ENCODE data around the gene ATG5.

The ATG5 gene

DNA sequence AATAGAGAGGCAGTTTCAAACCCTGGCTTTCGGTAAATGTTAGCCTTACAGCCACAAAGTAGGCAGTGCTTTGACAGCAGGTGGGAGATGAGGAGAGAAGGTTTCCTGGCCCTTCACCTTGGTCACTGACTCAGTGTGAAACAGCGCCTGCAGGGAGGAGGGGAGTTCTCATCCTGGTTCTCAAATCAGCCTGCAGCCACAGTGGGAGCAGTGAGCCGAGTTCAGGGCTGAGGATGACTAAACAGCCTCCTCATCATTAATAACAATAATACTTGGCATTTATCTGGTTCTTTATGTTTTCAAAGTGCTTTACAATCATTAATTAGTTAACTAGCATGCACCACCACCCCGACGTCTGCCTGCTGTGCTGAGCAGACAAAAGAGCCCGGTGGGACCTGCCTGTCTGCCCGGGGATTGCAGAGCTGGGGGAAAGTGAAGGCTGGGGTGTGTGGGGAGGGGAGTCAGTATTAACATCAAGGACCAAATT is 179.8 kb downstream of the ATG5 start:
- Histone ChIP-seq H4K91ac (ENCODE audit: low read depth, low read length) (no peak overlapping the region), H3K79me2 (ENCODE audit: control insufficient read depth, insufficient read depth, low read length, poor library complexity) (no peaks in the 10 kb centered on the region), H3K9me3 (ENCODE audit: insufficient read depth, low read depth, low read length) (no peaks in the 10 kb centered on the region), H3K36me3 (ENCODE audit: control insufficient read depth in 1 of 2, insufficient read depth in 2 of 2, low read length in 2 of 2) (no peaks in the 10 kb centered on the region), H3K9ac (ENCODE audit: low read length) (no peak overlapping the region), H3K14ac (ENCODE audit: low read length) (no peak overlapping the region), H3K79me1 (ENCODE audit: low read length) (no peaks in the 10 kb centered on the region), H3K27ac (ENCODE audit: low read depth, low read length) (no peak overlapping the region), H2AK5ac (ENCODE audit: low read length) (no peak overlapping the region), H3K18ac (ENCODE audit: low read length) (no peak overlapping the region), H3K4me3 (ENCODE audit: low read depth, low read length) (no peak overlapping the region), H3K4ac (ENCODE audit: low read depth, low read length) (no peak overlapping the region), H3K23ac (ENCODE audit: low read length) (no peak overlapping the region), H4K8ac (ENCODE audit: low read depth, low read length) (no peak overlapping the region), H2BK5ac (ENCODE audit: low read depth, low read length, poor library complexity) (no peak overlapping the region), H2BK12ac (ENCODE audit: low read length) (no peak overlapping the region), H3K4me1 (ENCODE audit: control insufficient read depth in 1 of 2, insufficient read depth in 2 of 2, low read length in 2 of 2) (peaks cover 0 to 2% of the 10 kb centered on the region in 2 experiments), H2BK120ac (ENCODE audit: insufficient read depth, low read length, poor library complexity) (no peak overlapping the region), H3K27me3 (ENCODE audit: insufficient read depth, low read length) (no peaks in the 10 kb centered on the region), H2AFZ (ENCODE audit: insufficient read depth, low read length, poor library complexity) (no peak overlapping the region), H3K4me2 (ENCODE audit: low read length) (no peak overlapping the region), H4K12ac (ENCODE audit: low read depth, low read length) (no peak overlapping the region)
- no peak for DNase-seq
- WGBS (ENCODE audit: extremely low coverage, insufficient coverage, insufficient read length): no CpG with 5 or more reads among the region's 7 CpGs

DNA sequence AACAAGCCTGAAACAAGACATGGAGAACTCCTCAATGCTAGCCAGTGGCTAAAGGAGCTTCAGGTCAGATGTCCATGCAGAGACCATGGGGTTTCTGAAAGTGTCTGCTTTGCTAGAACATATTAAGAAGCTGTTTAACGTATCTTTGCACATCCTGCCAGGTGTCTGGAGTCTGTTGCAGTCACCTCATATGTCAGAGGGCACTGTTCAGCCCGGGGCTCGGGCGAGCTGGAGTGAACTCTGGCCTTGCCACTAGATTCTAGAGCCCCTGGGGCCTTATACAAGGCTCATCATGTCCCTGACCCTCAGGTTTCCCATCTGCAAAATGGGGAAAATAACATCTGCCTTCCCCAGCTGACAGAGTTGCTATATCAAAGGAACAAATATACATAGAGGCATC is 180.4 kb downstream of the ATG5 start:
- Histone ChIP-seq H3K4me2 (ENCODE audit: low read length) (no peak overlapping the region), H3K27me3 (ENCODE audit: insufficient read depth, low read length) (no peaks in the 10 kb centered on the region), H3K9ac (ENCODE audit: low read length) (no peak overlapping the region), H4K8ac (ENCODE audit: low read depth, low read length) (no peak overlapping the region), H2AFZ (ENCODE audit: insufficient read depth, low read length, poor library complexity) (no peak overlapping the region), H3K79me1 (ENCODE audit: low read length) (no peaks in the 10 kb centered on the region), H3K4me3 (ENCODE audit: low read depth, low read length) (no peak overlapping the region), H4K91ac (ENCODE audit: low read depth, low read length) (no peak overlapping the region), H3K4me1 (ENCODE audit: control insufficient read depth in 1 of 2, insufficient read depth in 2 of 2, low read length in 2 of 2) (peaks cover 0 to 2% of the 10 kb centered on the region in 2 experiments), H3K14ac (ENCODE audit: low read length) (no peak overlapping the region), H2BK120ac (ENCODE audit: insufficient read depth, low read length, poor library complexity) (no peak overlapping the region), H3K27ac (ENCODE audit: low read depth, low read length) (no peak overlapping the region), H3K18ac (ENCODE audit: low read length) (no peak overlapping the region), H2BK12ac (ENCODE audit: low read length) (no peak overlapping the region), H2BK5ac (ENCODE audit: low read depth, low read length, poor library complexity) (no peak overlapping the region), H2AK5ac (ENCODE audit: low read length) (no peak overlapping the region), H3K9me3 (ENCODE audit: insufficient read depth, low read depth, low read length) (no peaks in the 10 kb centered on the region), H3K4ac (ENCODE audit: low read depth, low read length) (no peak overlapping the region), H4K12ac (ENCODE audit: low read depth, low read length) (no peak overlapping the region), H3K36me3 (ENCODE audit: control insufficient read depth in 1 of 2, insufficient read depth in 2 of 2, low read length in 2 of 2) (no peaks in the 10 kb centered on the region), H3K23ac (ENCODE audit: low read length) (no peak overlapping the region), H3K79me2 (ENCODE audit: control insufficient read depth, insufficient read depth, low read length, poor library complexity) (no peaks in the 10 kb centered on the region)
- no peak for DNase-seq
- WGBS (ENCODE audit: extremely low coverage, insufficient coverage, insufficient read length): no CpG with 5 or more reads among the region's 4 CpGs

- no peak overlapping the region for H4K12ac ChIP-seq (ENCODE audit: low read depth, low read length)
- no peak overlapping the region for H3K23ac ChIP-seq (ENCODE audit: low read length)
- H2AFZ ChIP-seq (ENCODE audit: insufficient read depth, low read length, poor library complexity): no peak overlapping the region
- H3K36me3 ChIP-seq (ENCODE audit: control insufficient read depth in 1 of 2, insufficient read depth in 2 of 2, low read length in 2 of 2): no peaks in the 10 kb centered on the region
- no peaks in the 10 kb centered on the region for H3K9me3 ChIP-seq (ENCODE audit: insufficient read depth, low read depth, low read length)
- no peak overlapping the region for H3K4me3 ChIP-seq (ENCODE audit: low read depth, low read length)
- no peak for DNase-seq
- no peak overlapping the region for H2BK5ac ChIP-seq (ENCODE audit: low read depth, low read length, poor library complexity)
- H3K9ac ChIP-seq (ENCODE audit: low read length): no peak overlapping the region
- H3K27ac ChIP-seq (ENCODE audit: low read depth, low read length): no peak overlapping the region
- no peak overlapping the region for H3K18ac ChIP-seq (ENCODE audit: low read length)
- no peak overlapping the region for H3K4me2 ChIP-seq (ENCODE audit: low read length)
- H4K91ac ChIP-seq (ENCODE audit: low read depth, low read length): no peak overlapping the region
- H2BK12ac ChIP-seq (ENCODE audit: low read length): no peak overlapping the region
- no peaks in the 10 kb centered on the region for H3K27me3 ChIP-seq (ENCODE audit: insufficient read depth, low read length)
- H2AK5ac ChIP-seq (ENCODE audit: low read length): no peak overlapping the region
- H3K79me2 ChIP-seq (ENCODE audit: control insufficient read depth, insufficient read depth, low read length, poor library complexity): no peaks in the 10 kb centered on the region
- no peak overlapping the region for H4K8ac ChIP-seq (ENCODE audit: low read depth, low read length)
- H3K79me1 ChIP-seq (ENCODE audit: low read length): no peaks in the 10 kb centered on the region
- H3K4me1 ChIP-seq (ENCODE audit: control insufficient read depth in 1 of 2, insufficient read depth in 2 of 2, low read length in 2 of 2): peaks cover 0 to 2% of the 10 kb centered on the region in 2 experiments
- H2BK120ac ChIP-seq (ENCODE audit: insufficient read depth, low read length, poor library complexity): no peak overlapping the region
- H3K4ac ChIP-seq (ENCODE audit: low read depth, low read length): no peak overlapping the region
- WGBS (ENCODE audit: extremely low coverage, insufficient coverage, insufficient read length): no CpG with 5 or more reads among the region's 12 CpGs
- H3K14ac ChIP-seq (ENCODE audit: low read length): no peak overlapping the region
These were observed 181.9 kb downstream of the ATG5 start for GRCh38 chr6:106143665-106144064.

DNA sequence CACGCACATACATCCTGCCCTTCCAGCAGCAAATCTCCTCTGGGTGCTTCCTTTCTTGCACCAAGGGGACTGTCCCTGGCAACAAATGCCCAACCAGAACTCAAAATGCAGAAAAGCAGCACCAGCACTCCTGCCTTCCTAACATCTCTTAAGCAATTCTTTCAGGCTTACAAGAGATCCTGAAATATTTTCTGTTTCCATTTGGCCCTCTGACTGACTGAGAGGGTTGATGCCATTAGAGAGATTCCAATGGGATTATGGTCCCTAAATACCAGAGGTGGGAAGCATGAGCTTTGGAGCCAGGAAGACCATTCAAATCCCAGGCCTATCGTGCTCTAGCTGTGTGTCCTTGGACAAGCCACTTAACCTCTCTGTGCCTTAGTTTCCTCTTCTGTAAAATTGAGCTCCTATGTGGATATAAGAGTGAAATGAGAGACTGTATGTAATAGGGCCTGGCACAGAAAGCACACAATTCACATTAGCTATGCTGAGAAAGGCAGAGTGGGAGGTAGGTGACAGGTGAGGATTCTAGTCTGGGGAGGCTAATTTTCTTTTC is 182.6 kb downstream of the ATG5 start:
- Histone ChIP-seq H2AFZ (ENCODE audit: insufficient read depth, low read length, poor library complexity) (no peak overlapping the region), H3K27ac (ENCODE audit: low read depth, low read length) (no peak overlapping the region), H3K4me1 (ENCODE audit: control insufficient read depth in 1 of 2, insufficient read depth in 2 of 2, low read length in 2 of 2) (peaks cover 0 to 2% of the 10 kb centered on the region in 2 experiments), H4K8ac (ENCODE audit: low read depth, low read length) (no peak overlapping the region), H3K27me3 (ENCODE audit: insufficient read depth, low read length) (no peaks in the 10 kb centered on the region), H3K18ac (ENCODE audit: low read length) (no peak overlapping the region), H4K12ac (ENCODE audit: low read depth, low read length) (no peak overlapping the region), H3K14ac (ENCODE audit: low read length) (no peak overlapping the region), H3K23ac (ENCODE audit: low read length) (no peak overlapping the region), H3K36me3 (ENCODE audit: control insufficient read depth in 1 of 2, insufficient read depth in 2 of 2, low read length in 2 of 2) (no peaks in the 10 kb centered on the region), H2BK120ac (ENCODE audit: insufficient read depth, low read length, poor library complexity) (no peak overlapping the region), H2BK12ac (ENCODE audit: low read length) (no peak overlapping the region), H3K4me3 (ENCODE audit: low read depth, low read length) (no peak overlapping the region), H3K4ac (ENCODE audit: low read depth, low read length) (no peak overlapping the region), H3K4me2 (ENCODE audit: low read length) (no peak overlapping the region), H4K91ac (ENCODE audit: low read depth, low read length) (no peak overlapping the region), H3K79me1 (ENCODE audit: low read length) (no peaks in the 10 kb centered on the region), H2BK5ac (ENCODE audit: low read depth, low read length, poor library complexity) (no peak overlapping the region), H3K79me2 (ENCODE audit: control insufficient read depth, insufficient read depth, low read length, poor library complexity) (no peaks in the 10 kb centered on the region), H3K9ac (ENCODE audit: low read length) (no peak overlapping the region), H3K9me3 (ENCODE audit: insufficient read depth, low read depth, low read length) (no peaks in the 10 kb centered on the region), H2AK5ac (ENCODE audit: low read length) (no peak overlapping the region)
- WGBS (ENCODE audit: extremely low coverage, insufficient coverage, insufficient read length): no CpG with 5 or more reads among the region's 2 CpGs
- peak in 1 of 2 donors; percentile 41 for DNase-seq

Data from trophoblast cell (in vitro differentiated cells and primary cell).